IPS DF 19.7 (cell line): ENCODE data around the gene NPM1.
"Not testable (repeated sequence)": the region's sequence is repeated elsewhere in the genome, so short reads cannot be mapped to it uniquely, and the experiment has no call there.

ENCODE experiments used
- DNase-seq: peaks from one replicate; pipeline ENCODE4 v3.0.0-alpha.2; 2013; ENCODE audit warnings: low read depth, low spot score

Gene NPM1

GRCh38 chr5:171386006-171386671 is 1.5 kb upstream of the NPM1 start:
- DNase-seq: no peak

- no peak for DNase-seq
These were observed 746 bp upstream of the NPM1 start for GRCh38 chr5:171386861-171387344.

DNA sequence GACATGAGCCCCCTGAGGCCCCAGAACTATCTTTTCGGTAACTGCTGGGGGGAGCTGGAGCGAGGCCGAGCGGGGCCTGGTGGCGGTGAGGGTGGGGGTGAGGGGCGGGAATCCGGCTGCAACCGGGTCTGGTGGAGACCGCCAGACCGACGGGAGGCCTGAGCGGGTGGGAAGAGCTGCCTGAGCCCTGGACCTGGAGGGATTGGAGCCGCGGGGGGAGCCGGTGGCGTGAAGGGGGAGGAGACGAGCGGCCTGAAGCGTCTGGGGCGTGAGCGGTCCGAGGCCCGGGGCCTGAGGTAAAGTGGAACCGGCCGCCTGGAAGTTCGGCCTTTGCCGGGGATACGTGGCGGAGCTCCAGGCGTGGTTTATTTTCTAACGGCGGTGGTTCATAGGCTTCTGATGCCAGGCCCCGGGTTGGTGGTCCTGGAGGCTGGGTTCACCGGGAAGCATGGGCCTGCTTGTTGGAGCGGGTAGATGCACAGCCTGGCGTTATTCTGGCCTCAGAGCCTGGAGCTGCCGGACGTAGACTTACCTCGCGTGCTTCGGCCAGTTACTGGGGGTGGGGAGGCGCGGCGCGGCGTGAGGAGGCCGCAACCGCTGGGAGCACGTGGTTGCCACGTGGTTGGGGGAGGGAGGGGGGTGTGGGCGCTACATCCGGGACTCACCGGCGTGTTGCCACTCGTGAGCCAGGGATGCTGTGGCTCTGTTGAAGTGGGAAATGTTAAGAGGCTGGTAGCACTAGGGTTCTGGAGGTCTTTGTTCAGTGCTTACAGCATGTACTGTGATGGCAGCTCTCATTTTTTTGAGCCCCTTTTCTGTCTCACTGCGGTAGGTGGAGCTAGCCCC is 544 bp downstream of the NPM1 start:
- no peak for DNase-seq

DNA sequence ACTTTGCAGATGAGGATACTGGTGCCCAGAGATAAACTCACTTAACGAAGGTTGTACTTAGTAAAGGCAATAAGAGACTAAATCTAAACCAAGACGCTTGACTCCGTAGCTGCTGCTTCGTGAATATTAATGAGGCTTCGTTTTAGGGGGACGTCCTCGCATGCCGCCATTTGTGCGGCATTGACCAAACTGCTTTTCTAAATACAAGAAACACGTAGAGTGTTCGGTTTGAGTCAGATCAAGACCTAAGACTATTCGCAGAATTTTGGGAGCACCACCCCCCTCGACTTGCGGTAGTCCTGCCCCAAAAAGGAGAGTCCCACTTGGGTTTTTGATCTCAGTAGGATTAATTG is 1.1 kb downstream of the NPM1 start:
- DNase-seq: no peak

- DNase-seq: no peak
These were observed 3.4 kb downstream of the NPM1 start for GRCh38 chr5:171390883-171391677.

DNA sequence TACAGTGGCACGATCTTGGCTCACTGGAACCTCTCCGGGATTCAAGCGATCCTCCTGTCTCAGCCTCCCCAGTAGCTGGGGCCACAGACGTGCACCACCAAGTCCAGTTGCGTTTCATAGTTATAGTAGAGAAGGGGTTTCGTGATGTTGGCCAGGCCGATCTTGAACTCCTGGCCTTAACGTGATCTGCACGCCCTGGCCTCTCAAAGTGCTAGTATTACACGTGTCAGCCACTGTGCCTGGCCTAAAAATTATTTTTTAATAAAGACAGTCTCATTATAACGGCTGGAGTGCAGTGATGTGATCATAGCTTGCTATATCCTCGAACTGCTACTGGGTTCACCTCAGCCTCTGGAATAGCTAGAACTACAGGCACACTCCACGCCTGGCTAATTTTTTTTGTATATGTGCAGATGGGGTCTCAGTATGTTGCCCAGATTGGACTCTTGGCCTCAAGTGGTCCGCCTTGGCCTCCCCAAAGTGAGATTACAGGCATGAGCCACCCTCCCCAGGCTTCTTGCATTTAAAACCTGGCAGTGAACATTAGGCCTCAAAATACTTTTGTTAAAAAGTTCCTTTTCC is 4.4 kb downstream of the NPM1 start:
- DNase-seq: no peak

DNA sequence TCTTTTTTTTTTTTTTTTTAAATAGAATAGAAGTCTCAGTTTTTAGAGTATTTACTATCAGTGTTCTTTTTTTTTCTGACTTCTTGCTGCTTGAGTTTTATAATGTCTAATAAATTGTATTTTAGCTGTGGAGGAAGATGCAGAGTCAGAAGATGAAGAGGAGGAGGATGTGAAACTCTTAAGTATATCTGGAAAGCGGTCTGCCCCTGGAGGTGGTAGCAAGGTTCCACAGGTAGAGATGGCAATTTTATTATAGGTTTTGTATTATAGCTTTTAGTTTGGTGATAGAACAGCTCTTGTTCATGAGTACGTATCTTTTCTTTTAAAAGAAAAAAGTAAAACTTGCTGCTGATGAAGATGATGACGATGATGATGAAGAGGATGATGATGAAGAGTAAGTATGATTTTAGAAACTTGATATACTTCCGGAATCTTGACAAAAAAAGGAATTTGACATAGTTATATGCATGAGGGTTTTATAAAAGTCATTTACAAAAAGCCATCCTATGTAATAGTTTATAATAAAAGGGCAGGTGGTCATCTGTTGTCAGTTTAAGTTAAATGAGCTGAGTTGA is 5.0 kb downstream of the NPM1 start:
- no peak for DNase-seq

DNA sequence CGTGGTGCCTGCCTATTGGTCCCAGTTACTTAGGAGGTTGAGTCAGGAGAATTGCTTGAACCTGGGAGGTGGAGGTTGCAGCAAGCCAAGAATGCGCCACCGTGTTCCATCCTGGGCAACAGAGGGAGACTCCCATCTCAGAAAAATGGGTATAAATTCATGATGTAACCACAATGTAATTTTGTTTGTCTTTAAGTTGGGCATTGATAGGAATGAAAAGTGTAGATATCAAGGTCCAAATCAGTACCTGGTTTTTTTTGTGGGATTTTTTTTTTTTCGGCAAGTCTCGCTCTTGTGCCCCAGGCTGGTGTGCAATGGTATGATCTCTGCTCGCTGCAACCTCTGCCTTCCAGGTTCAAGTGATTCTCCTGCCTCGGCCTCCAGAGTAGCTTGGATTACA is 7.4 kb downstream of the NPM1 start:
- DNase-seq: no peak

- DNase-seq: not testable (repeated sequence)
These were observed 8.9 kb downstream of the NPM1 start for GRCh38 chr5:171396583-171396982.

GRCh38 chr5:171397190-171397589 is 9.5 kb downstream of the NPM1 start:
- no peak for DNase-seq

- DNase-seq: no peak
These were observed 9.9 kb downstream of the NPM1 start for GRCh38 chr5:171397599-171397998.

DNA sequence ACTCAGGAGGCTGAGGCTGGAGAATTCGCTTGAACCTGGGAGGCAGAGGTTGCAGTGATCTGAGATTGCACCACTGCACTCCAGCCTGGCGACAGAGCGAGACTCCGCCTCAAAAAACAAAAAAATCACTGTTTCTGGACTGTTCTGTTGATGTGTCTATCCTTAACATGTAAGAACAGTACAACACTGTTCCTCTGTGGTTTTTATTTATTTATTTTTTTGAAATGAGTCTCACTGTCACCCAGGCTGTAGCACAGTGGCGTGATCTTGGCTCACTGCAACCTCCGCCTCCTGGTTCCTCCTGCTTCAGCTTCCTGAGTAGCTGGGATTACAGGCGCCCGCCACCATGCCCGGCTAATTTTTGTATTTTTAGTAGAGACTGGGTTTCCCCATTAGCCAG is 11.0 kb downstream of the NPM1 start:
- not testable (repeated sequence) for DNase-seq

- DNase-seq: no peak
These were observed 12.5 kb downstream of the NPM1 start for GRCh38 chr5:171400169-171400568.

DNA sequence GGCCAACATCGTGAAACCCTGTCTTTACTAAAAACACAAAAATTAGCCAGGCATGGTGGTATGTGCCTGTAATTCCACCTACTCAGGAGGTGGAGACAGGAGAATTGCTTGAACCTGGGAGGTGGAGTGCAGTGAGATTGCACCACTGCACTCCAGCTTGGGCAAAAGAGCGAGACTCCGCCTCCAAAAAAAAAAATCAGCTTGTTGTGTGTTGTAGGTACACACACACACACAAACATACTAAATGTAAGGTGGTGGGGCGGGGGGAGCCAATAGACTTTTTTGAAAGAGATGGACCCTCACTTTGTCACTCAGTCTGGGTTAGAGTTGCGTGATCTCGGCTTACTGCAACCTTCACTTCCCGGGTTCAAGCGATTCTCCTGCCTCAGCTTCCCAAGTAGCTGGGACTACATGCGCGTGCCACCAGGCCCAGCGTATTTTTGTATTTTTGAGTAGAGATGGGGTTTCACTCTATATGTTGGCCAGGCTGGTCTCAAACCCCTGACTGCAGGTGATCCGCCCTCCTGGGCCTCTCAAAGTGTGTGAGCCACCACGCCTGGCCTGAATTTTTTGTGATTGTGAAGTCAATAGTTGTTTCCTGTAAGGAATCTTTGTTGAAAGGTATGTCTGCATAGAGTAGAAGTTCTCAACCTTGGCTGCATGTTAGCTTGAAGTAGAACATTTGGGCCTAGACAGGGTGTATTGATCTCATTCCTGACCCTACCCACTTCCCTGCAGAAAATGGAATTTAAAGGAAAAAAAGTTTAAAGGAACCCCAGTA is 13.7 kb downstream of the NPM1 start:
- DNase-seq: no peak

- DNase-seq: not testable (repeated sequence)
These were observed 15.1 kb downstream of the NPM1 start for GRCh38 chr5:171402751-171403150.

DNA sequence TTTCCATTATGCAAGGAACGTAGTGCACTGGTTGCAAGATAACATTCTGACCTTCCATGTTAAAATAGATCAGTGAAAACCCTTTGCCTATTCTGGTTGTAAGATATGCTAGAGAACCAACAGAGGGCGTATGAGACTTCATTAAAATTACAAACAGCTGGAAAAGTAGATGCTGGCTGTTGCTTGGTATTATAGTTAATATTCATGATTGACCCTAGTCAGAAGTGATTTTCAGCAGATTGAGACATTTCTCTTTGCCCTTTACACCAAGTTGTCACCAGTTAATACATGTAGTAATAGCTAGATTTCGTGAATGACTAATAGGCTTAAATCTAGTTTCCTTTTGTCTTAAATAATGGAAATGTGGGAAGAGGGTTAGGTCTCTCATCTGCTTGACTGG is 18.0 kb downstream of the NPM1 start:
- DNase-seq: no peak

- no peak for DNase-seq
These were observed 19.6 kb downstream of the NPM1 start for GRCh38 chr5:171407234-171407633.

DNA sequence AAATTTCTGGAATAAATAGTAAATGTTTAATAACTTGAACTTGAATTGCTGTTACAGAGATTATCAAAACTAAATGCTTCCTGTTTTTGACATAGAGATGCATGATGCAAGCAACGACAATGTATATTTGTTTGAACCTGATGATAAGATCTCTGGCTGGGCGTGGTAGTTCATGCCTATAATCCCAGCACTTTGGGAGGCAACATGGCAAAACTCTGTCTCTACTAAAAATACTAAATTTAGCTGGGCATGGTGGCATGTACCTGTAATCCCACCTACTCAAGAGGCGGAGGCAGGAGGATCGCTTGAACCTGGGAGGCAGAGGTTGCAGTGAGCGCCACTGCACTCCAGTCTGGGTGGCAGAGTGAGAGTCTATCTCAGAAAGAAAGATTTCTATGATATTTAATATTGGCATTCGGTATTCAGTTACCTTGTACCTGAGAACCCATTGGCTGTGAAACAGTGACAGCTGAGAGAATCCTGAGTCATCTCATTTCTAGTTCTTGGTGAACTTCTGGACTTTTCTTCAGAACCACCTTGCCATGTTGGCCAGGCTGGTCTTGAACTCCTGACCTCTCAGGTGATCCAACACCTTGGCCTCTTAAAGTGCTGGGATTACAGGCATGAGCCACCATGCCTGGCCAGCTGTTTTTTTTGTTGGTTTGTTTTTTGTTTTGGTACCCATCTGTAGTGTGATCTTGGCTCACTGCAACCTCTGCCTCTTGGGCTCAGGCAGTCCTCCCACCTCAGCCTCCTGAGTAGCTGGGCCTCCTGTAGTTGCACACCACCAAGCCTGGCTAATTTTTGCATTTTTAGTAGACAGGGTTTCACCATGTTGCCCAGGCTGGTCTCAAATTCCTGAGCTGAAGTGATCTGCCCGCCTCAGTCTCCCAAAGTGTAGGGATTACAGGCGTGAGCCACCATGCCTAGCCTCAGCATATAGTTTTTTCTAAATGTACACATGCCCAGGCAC is 21.8 kb downstream of the NPM1 start:
- DNase-seq: no peak

- no peak for DNase-seq
These were observed 22.5 kb downstream of the NPM1 start for GRCh38 chr5:171410181-171410580.

GRCh38 chr5:171412186-171412585 is 24.5 kb downstream of the NPM1 start:
- no peak for DNase-seq
